ENCODE results near the gene KLHL30.

Gene KLHL30

GRCh38 chr2:238187618-238188548 lies 49.4 kb downstream of the KLHL30 start:
- DNase-seq (ENCODE audit: low read depth): no peak

GRCh38 chr2:238190445-238190844 lies 52.0 kb downstream of the KLHL30 start:
- no peak for DNase-seq (ENCODE audit: low read depth)
